ENCODE measurements around the gene PUDP.
"Not testable (repeated sequence)": the region's sequence is repeated elsewhere in the genome, so short reads cannot be mapped to it uniquely, and the experiment has no call there.

Gene PUDP

GRCh38 chrX:7109049-7109531, 38.9 kb downstream of the PUDP start:
- no peak for DNase-seq

- DNase-seq = no peak
Observed at GRCh38 chrX:7108030-7108429, 39.9 kb downstream of the PUDP start.

GRCh38 chrX:7106649-7107048, 41.3 kb downstream of the PUDP start:
- no peak for DNase-seq

GRCh38 chrX:7102119-7102518, 45.8 kb downstream of the PUDP start:
- no peak for DNase-seq

- no peak for DNase-seq
Observed at GRCh38 chrX:7100022-7100421, 47.9 kb downstream of the PUDP start.

GRCh38 chrX:7095657-7096056, 52.3 kb downstream of the PUDP start:
- DNase-seq = not testable (repeated sequence)

GRCh38 chrX:7093305-7093704, 54.6 kb downstream of the PUDP start:
- no peak for DNase-seq

GRCh38 chrX:7092543-7092942, 55.4 kb downstream of the PUDP start:
- DNase-seq = no peak

GRCh38 chrX:7091923-7092322, 56.0 kb downstream of the PUDP start:
- DNase-seq = no peak

- no peak for DNase-seq
Observed at GRCh38 chrX:7090641-7091040, 57.3 kb downstream of the PUDP start.

GRCh38 chrX:7088968-7089615, 58.9 kb downstream of the PUDP start:
- DNase-seq = no peak

GRCh38 chrX:7086384-7086783, 61.6 kb downstream of the PUDP start:
- DNase-seq = no peak

GRCh38 chrX:7085879-7086278, 62.1 kb downstream of the PUDP start:
- DNase-seq = no peak

- no peak for DNase-seq
Observed at GRCh38 chrX:7084841-7085240, 63.1 kb downstream of the PUDP start.

GRCh38 chrX:7083468-7084396, 64.2 kb downstream of the PUDP start:
- DNase-seq = peak; percentile 4

GRCh38 chrX:7083021-7083420, 64.9 kb downstream of the PUDP start:
- DNase-seq = no peak

- no peak for DNase-seq
Observed at GRCh38 chrX:7082556-7082955, 65.4 kb downstream of the PUDP start.

- no peak for DNase-seq
Observed at GRCh38 chrX:7077241-7078230, 70.4 kb downstream of the PUDP start.

GRCh38 chrX:7076245-7076661, 71.7 kb downstream of the PUDP start:
- DNase-seq = no peak

- DNase-seq = no peak
Observed at GRCh38 chrX:7074908-7075204, 73.1 kb downstream of the PUDP start.

GRCh38 chrX:7074148-7074907, 73.6 kb downstream of the PUDP start:
- DNase-seq = no peak

GRCh38 chrX:7073336-7073735, 74.6 kb downstream of the PUDP start:
- DNase-seq = no peak
